Hematopoietic multipotent progenitor cell treated with erythropoietin and hydrocortisone succinate and interleukin-3 and kit ligand, for 15 days (in vitro differentiated cells): ENCODE results near the gene CDC25B.

ENCODE experiments used
- DNase-seq: peaks from one replicate; pipeline ENCODE4 v3.0.0-alpha.2; 2015; ENCODE audit warnings: low spot score

CDC25B gene

GRCh38 chr20:3764659-3765058 lies 31.5 kb upstream of the CDC25B start:
- DNase-seq: no peak

GRCh38 chr20:3765171-3765882 lies 30.8 kb upstream of the CDC25B start:
- no peak for DNase-seq

GRCh38 chr20:3766422-3767109 lies 29.5 kb upstream of the CDC25B start:
- no peak for DNase-seq

GRCh38 chr20:3767110-3767426 lies 29.0 kb upstream of the CDC25B start:
- DNase-seq: peak; percentile 75

- peak; percentile 97 for DNase-seq
Observed at GRCh38 chr20:3767427-3768341, 28.4 kb upstream of the CDC25B start, which contains the start of gene ADISSP. Gene ADISSP (minus strand): TSS chr20:3767753. CDS start chr20:3760100, 7,653 bp downstream.

GRCh38 chr20:3768342-3769130 lies 27.6 kb upstream of the CDC25B start:
- DNase-seq: peak; percentile 52

GRCh38 chr20:3771552-3772058 lies 24.5 kb upstream of the CDC25B start:
- DNase-seq: no peak

GRCh38 chr20:3775457-3776108 lies 20.5 kb upstream of the CDC25B start:
- no peak for DNase-seq

GRCh38 chr20:3777381-3777715 lies 18.8 kb upstream of the CDC25B start:
- DNase-seq: no peak

GRCh38 chr20:3777716-3778629 lies 18.1 kb upstream of the CDC25B start:
- no peak for DNase-seq

- DNase-seq: no peak
Observed at GRCh38 chr20:3778976-3779375, 17.1 kb upstream of the CDC25B start.

GRCh38 chr20:3781153-3781910 lies 14.8 kb upstream of the CDC25B start, which contains the start of gene SPEF1:
Gene SPEF1 (minus strand): TSS chr20:3781448. CDS start chr20:3781287, 161 bp downstream.
- DNase-seq: peak; percentile 82

GRCh38 chr20:3782597-3782996 lies 13.5 kb upstream of the CDC25B start:
- DNase-seq: no peak

- DNase-seq: no peak
Observed at GRCh38 chr20:3783068-3783489, 13.0 kb upstream of the CDC25B start.

GRCh38 chr20:3783511-3784195 lies 12.5 kb upstream of the CDC25B start:
- no peak for DNase-seq

- DNase-seq: no peak
Observed at GRCh38 chr20:3784216-3784853, 11.8 kb upstream of the CDC25B start.

GRCh38 chr20:3784863-3785239 lies 11.3 kb upstream of the CDC25B start:
- DNase-seq: no peak
